Pons (tissue), 1 donor: ENCODE measurements around the gene CLEC16A.
A peak's percentile ranks its signal among the peaks of the same experiment; 100 is the strongest.

Source experiments
- DNase-seq: peaks from one replicate; pipeline ENCODE4 v3.0.0-alpha.2; 2016; ENCODE audit warnings: low spot score

The CLEC16A gene

DNA sequence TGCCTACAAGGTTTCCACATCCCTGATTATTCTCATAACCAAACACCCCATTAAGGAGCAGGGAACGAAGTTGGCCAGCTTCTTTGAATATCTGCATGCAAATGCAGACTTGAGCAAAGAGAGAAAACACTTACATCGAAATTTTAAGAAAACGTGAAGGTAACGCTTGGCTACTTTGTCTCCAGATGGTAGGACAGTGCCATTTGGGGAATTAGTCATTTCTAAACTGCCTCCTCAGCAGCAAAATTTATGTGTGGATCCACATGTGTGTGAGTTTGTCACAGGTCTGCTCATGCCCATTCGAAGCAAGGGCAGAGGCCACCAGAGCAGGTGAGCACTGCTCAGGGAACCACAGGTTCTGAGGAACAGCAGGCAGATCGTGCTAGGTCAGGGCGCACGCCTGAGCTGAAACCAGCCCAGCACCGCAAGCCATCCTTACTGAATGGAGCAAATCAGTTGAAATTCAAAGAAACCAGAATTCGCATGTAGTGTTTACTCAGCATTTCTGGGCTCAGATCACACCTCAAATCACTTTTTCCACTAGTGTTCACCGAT, 231.5 kb downstream of the CLEC16A start:
- DNase-seq: no peak

DNA sequence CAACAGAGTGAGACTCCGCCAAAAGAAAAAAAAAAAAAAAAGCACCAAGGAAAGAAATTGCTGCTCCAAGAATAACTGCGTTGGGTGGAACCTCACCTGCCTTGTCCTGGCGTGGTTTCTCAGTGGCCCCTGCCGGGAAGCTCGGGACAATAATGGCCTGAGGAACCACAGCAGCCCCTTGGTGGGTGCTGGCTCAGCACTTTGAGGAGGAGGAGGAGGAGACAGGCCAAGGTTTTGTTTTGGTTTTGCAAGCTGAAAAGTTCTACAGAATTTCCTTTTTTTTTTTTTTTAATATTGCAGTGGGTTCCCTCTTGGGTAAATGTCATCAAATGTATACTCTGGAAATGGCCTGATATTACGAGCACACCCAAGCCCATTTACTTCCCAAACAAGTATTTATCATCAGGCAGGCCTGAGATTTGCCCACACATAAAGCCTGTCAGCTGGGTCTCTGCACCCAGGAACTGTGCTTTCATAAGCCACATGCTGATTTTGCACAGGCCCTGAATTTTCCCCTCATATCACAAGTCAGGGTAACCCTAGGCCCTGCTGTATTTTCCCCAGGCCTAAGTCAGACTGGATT, 233.3 kb downstream of the CLEC16A start:
- no peak for DNase-seq

DNA sequence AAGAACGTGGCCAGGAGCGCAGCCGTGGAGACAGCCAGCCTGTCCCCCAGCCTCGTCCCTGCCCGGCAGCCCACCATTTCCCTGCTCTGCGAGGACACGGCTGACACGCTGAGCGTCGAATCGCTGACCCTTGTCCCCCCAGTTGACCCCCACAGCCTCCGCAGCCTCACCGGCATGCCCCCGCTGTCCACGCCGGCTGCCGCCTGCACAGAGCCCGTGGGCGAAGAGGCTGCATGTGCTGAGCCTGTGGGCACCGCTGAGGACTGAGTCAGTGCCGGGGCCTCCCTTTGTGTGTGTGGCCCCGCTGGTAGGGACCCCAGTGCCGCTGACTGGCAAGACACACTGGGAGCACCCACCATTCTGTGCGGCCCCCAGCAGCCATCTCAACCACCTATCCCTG, 234.1 kb downstream of the CLEC16A start:
- DNase-seq: no peak

DNA sequence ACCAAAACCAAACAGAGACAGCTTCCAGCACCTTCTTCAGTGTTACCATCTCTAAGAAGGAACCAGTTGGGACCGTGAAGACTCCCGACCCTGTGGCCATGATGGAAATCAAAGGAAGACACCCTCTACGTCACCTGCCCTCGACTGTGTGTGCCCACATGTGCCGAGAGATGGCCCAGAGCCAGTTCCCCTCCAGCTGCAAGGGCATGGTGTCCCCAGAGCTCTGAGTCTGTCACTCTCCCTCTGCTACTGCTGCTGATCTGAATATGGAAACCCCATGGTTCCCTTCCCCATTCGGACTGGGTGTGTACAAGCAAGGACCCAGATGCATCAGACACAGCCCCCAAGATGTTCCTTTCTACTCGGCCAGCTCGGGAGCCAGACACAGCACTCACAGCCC, 235.2 kb downstream of the CLEC16A start:
- DNase-seq: no peak

DNA sequence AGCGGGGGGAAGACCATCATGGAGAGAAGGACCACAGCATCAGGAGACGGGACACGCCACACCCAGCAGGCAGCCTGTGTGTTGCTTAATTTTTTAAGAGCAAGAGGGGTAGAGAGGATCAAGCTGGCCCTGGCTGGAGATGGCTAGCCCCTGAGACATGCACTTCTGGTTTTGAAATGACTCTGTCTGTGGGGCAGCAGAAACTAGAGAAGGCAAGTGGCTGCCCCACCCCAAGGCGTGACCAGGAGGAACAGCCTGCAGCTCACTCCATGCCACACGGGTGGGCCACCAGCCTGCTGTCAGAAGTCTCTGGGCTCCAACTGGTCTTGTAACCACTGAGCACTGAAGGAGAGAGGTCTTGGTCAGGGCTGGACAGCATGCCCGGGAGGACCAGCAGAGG, 236.1 kb downstream of the CLEC16A start:
- no peak for DNase-seq

DNA sequence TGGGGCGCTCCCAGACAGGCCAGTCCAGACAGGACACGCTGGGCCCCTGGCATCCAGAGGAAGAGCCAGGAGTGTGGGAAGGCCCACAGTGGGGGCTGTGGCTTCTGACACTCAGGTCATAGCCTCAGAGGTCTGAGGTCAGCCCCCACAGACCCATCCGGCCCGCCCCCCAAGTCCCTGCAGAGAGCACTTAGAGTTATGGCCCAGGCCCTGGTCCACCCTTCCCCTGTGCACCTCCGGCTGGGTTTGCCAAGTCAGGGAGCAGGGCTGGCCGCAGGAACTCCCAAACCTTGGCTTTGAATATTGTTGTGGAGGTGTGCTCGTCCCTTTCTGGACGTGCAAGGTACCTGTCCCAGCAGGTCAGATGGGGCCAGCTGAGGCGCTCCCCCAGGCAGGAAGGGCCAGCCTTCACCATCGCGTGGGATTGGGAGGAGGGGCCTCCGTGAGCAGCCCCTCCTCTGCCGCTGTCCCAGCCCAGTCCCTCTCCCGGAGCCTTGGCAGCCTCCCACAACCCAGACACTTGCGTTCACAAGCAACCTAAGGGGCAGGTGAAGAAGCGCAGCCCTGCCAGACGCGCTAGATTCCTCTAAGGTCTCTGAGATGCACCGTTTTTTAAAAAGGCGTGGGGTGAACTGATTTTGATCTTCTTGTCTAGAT, 237.0 kb downstream of the CLEC16A start:
- no peak for DNase-seq

DNA sequence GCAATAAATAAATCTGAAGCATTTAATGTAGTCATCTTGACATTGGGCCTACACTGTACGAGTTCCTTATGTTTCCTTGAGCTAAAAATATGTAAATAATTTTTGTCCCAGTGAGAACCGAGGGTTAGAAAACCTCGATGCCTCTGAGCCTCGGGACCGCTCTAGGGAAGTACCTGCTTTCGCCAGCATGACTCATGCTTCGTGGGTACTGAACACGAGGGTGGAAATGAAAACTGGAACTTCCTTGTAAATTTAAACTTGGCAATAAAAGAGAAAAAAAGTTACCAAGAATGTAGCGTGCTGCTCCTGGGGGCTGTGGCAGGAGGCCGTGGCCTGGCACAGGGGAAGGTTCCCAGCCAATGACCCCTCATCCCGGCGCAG, 237.5 kb downstream of the CLEC16A start:
- DNase-seq: peak; percentile 38

DNA sequence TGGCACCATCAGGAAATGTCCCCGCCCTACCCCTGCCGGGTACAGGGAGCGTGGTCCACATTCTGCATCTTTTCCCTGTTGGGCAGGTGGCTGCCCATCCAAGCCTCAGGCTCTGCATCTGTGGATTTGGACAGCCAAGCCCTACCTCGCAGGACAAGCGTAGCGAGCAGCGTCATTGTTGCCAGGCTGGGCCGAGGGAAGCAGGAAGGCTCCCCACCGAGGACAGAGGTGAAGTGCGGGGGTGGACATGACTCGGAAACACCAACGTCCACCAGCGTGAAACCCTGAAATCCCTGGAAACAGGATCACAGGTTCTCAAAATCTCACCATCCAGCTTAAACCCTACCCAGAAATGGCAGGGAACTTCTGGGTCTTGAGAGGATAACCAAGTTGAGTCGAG, 238.0 kb downstream of the CLEC16A start:
- no peak for DNase-seq

DNA sequence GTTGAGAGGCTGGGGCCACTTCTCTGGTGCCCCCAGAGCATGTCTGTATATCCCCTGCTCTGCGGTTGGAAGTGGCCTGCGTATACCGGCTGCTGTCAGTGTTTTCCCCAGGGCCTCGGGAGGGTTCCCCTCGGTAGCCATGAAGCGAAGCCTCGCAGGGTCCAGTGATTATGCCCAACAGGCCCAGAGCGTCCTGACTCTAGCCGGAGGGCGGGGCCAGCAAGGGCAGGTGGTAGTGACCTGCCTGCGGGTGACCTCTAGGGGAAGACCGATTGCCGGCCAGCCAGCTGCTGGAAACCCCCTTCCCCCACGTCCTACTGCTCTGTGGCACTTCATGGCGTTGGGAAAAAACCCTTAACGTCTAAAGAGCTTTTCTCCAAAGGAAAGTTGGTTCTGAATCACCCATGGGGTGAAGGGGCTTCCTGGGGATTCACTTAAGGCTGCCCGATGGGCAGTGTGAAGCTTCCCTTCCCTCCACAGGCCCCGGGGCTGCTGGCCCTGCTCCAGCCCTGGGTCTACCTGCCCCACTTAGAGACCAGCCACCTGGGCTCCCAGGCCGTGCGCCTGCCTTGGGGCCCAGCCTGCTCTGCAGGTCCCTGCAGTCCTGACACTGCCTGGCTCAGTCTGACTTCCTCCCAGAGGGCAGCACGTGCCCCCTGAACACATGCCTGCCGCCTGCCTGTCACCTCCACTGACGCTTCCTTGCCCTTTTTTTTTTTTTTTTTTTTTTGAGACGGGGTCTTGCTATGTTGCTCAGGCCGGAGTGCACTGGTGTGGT, 238.9 kb downstream of the CLEC16A start:
- no peak for DNase-seq

DNA sequence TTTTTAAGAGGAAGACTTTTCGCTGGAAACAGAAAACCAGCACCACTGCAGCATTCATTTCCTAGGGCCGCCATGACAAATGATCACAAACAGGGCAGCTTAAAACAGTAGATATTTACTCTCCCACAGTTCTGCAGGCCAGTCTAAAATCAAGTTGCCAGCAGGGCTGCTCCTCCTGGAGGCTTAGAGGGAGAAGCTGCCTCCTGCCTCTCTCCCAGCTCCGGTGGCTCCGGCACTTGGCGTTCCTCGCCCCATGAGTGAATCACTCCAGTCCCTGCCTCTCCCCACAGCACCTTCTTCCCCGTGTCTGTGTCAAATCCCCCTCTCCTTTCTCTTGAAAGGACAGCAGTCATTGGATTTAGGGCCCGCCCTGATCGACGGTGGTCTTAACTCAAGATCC, 239.6 kb downstream of the CLEC16A start:
- DNase-seq: no peak

DNA sequence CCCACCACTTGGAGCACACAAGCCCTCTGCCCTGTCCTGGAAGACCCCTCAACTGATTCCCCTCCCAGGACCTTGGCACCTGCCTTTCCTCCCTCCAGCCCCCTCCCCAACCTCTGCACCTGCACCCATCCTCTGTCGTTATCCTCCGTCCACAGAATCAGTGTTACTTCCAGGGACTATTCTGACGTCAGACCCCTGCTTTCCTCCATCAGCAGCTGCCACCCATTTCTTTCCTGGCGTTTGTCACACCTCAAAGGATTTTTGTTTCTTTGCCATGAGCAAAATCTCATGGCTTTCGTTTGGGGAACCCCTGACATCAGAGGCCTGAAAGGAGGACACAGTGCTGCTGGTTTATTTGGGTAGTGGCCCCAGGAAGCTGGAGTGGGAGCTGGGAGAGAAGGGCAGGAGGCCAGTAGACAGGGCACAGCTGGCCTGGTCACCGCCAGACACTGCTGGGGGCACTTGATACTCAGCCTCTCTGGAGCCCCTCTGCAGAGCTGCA, 243.2 kb downstream of the CLEC16A start:
- DNase-seq: no peak

DNA sequence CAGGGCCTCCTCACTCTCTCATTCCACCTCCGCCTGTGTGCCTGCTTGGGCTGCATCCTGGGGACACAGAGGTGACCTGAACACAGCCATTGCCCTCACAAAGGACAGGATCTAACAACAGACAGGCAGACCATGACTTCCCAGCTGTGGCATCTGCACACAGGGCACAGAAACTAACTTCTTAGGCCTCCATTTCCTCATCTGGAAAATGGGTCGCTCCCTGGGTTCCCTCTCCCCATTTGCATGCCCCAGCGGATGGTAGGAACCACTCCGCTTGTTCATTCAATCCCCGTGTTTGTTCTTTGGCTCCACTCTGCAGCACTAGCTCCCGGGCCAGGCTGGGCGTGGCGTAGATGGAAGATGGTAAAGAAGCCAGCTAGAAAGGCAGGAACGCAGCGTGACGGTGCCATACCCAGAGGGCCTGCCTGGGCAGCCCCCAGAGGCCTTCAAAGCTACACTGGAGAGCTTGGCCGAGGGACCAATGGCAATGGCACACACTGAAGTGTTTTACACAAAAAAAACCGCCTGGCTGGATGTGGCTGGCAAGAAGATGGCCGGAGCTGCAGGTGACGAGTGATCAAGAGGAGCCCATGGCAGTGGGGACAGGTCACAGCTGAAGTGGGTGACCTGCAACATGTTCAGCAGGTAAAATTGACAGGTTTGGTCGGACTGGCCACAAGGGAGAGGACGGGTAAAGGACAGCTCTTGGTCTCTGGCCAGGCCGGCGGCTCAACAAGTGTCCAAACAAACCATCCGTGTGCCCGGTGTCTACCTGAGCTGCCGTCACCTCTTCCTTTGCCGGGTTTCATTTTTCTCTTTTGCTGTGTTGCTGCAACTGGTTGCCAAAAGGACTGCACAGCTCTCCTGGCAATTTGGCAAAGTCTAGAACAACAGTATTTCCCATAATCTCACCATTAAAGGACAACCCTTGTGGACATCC, 244.7 kb downstream of the CLEC16A start:
- no peak for DNase-seq

DNA sequence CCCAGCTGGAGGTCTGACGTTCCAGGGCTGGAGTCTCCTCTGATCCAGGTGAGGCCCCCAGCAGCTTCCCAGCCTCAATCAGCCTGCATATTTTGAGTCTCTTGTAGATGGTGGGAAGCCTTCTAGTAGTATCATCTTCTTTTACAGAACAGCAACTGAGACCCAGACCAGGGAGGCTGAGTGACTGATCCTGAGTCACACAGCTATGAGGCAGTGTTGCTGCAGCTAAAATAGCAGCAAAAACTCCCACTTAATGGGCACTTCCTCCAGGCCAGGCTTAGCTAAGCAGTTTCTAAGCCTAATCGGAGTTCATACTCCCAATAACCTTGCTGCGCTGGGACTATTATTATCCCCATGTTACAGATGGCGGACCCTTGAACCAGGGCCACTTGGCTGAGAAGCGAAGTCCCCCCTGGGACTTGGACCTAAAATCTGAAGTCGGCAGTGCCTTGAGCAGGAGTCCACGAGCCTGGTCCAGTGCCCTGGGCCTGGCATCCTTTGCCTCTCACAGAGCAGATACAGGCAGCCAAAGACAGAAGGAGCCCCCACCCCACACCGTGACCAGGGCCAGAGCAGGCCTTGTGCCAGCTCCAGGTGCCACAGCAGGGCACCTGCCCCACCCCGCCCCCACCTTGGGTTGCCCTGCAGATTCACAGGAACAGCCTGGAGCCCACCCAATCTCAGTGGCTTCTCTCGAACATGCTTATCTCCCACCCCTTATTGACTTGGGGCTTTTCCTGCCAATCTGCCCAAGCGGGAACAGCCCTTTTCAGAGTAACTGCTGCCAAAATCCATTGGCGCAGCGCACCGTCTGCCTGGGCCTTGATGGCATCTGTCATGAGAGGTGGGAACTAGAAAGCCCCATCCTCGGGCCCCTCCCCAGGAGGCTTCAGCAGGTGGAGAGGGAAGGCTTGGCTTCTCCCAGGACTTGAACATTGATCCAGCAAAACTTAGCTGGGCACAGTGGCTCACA, 246.5 kb downstream of the CLEC16A start:
- DNase-seq: no peak

DNA sequence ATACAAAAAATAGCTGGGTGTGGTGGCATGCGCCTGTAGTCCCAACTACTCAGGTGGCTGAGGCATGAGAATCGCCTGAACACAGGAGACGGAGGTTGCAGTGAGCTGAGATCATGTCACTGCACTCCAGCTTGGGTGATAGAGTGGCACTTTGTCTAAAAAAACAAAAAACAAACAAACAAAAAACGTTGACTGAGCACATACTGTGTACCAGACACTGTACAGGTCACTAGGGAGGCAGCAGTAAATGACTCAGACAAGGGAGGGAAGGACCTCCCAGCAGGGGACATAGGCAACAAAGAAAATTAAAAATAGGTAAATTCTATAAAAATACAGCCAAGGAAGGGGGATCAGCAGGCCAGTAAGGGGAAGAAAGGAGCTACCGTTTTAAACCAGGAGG, 247.3 kb downstream of the CLEC16A start:
- no peak for DNase-seq

DNA sequence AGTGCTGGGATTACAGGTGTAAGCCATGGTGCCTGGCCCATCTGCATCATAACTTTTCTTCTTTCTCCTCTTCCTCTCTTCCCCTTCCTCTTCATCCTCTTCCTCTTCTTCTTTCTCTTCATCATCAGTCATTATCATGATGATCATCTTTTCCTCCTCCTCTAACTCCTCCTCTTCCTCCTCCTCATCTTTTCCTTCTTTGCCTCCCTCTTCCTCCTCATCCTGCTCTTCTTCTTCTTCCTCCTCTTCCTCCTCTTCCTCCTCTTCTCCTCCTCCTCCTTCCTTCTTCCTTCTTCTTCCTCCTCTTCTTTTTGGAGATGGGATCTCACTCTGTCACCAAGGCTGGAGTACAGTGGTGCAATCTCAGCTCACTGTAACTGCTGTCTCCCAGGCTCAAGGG, 249.1 kb downstream of the CLEC16A start:
- DNase-seq: no peak

DNA sequence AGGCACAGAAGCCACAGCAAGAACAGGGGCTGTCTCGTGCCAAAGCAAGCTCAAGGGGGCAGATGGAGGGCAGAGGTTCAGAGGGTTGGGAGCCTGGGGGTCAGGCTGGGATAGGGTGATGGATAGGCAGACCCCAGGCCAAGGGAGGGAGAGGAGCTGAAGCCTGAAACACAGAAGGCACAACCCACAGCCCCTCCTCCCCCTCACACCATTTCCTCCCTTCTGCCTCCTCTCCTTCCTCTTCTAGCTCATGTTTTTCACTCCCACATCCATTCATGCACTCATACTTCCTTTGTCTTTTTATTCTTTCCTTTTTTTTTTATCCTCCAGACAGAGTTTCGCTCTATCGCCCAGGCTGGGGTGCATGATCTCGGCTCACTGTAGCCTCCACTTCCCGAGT, 250.5 kb downstream of the CLEC16A start:
- DNase-seq: no peak

DNA sequence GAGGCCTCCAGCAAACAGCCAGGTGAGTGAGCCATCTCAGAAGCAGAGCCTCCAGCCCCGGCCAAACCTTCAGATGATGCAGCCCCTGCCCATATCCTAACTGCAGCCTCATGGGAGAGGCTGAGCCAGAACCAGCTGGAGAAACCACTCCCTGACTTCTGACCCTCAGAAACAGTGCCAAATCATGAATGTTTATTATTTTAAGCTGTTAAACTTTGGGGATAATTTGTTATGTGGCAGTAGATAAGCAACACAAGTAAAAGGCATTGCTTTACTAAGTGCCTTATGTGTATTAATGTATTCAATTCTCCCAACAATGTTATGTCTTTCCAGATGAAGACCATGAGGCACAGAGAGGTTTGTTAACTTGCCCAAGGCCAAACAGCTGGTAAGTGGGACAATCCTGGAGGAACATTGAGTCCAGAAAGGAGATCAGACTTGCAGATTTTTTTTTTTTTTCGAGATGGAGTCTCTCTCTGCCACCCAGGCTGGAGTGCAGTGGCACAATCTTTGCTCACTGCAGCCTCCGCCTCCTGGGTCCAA, 252.0 kb downstream of the CLEC16A start:
- no peak for DNase-seq

DNA sequence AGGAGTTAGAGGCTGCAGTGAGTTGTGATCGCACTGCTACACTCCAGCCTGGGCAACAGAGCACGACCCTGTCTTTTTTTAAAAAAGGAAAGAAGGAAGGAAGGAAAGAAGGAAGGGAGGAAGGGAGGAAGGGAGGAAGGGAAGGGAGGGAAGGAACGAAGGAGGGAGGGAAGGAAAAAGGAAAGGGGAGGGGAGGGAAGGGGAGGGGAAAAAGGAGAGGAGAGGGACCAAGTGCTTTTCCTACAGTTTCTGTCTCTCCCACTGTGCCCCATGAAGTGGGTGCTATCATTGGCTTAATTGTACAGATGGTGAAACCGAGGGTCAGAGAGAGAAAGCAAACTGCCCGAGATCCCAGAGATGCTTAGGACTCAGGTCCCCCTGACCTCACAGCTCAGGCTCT, 254.0 kb downstream of the CLEC16A start:
- DNase-seq: no peak

DNA sequence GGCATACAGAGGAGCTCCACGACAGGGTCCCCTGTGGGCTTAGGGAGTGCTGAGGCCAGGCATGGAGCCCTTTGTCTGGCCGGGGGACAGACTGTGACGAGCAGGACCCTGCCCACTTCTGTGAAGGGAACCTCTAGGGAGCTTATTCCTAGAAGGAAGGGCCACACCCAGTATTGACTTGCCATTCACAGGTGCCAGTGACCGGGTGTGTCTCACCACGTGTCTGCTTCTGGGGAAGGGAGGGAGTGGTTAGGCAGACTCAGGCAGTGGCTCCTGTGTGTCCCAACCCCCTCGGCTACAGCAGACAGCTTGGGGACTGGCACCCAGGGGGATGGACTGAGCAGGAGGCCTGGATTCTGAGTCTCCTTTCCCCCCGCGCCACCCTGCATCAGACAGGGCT, 254.5 kb downstream of the CLEC16A start:
- DNase-seq: no peak

DNA sequence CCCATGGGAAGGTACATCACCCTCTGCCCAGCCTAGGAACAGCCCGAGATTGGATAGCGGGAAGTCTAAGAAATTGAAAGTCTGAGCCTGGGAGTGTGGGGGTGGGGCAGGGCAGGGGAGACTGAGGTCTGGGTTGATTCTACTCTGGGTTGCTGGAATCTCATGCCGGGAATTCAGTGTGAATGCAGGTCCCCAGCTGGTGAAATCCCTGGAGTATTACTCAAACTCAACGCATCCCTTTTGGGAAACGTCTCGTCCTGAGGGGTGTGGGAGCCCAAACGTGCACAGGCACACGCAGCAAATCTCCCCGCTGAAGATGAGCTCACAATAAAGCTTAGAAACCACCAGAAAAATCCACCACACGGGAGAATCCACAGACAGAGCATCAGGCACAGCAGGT, 256.2 kb downstream of the CLEC16A start:
- no peak for DNase-seq
